Lower leg skin (tissue), 3 donors: Measurements from ENCODE around the gene HPSE.

ENCODE experiments used
- POLR2A ChIP-seq, 2 donors: fragments of 450-650 bp; IDR thresholded peaks; one replicate each; pipeline ENCODE4 v1.6.1; 2016 to 2017; ENCODE audit warnings: antibody characterized with exemption in 2 of 2, mild to moderate bottlenecking in 1 of 2, moderate library complexity in 1 of 2
- TF ChIP-seq, protein P1 (sequence below), 3 donors: fragments of 450-650 bp; IDR thresholded peaks; one replicate each; pipeline ENCODE4 v1.5.1; 2016; ENCODE audit warnings: antibody characterized with exemption in 3 of 3, mild to moderate bottlenecking in 3 of 3, moderate library complexity in 2 of 3

DNA sequence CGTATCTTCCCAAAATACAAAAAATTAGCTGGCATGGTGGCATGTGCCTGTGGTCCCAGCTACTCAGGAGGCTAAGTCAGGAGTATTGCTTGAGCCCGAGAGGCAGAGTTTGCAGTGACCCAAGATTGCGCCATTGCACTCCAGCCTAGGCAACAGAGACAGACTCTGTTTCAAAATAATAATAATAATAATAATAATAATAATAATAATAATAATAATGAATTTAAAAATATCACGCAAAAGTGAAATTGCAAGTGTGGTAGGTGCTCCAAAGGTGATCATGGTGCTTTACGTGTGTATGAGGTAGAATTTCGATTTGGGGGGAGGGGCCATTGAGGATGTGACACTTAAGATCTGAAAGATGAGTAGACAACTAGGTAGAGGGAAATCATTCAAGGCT lies 4.9 kb upstream of the HPSE start:
- TF ChIP-seq, protein P1, sequence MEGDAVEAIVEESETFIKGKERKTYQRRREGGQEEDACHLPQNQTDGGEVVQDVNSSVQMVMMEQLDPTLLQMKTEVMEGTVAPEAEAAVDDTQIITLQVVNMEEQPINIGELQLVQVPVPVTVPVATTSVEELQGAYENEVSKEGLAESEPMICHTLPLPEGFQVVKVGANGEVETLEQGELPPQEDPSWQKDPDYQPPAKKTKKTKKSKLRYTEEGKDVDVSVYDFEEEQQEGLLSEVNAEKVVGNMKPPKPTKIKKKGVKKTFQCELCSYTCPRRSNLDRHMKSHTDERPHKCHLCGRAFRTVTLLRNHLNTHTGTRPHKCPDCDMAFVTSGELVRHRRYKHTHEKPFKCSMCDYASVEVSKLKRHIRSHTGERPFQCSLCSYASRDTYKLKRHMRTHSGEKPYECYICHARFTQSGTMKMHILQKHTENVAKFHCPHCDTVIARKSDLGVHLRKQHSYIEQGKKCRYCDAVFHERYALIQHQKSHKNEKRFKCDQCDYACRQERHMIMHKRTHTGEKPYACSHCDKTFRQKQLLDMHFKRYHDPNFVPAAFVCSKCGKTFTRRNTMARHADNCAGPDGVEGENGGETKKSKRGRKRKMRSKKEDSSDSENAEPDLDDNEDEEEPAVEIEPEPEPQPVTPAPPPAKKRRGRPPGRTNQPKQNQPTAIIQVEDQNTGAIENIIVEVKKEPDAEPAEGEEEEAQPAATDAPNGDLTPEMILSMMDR (IDR thresholded peaks at IDR 0.05) = no peak
- no peak for TF ChIP-seq POLR2A (IDR thresholded peaks at IDR 0.05)
